ENCODE data around the gene TCERG1.

GRCh38 chr5:146523698-146524097, 76.6 kb downstream of the TCERG1 start:
- TF ChIP-seq CTCF (conservative IDR thresholded peaks at IDR 0.05; ENCODE audit: low read depth, low read length) (no peak), EZH2 (IDR thresholded peaks at IDR 0.05; ENCODE audit: borderline replicate concordance, low read depth, low read length, poor library complexity, severe bottlenecking) (no peak)
